ENCODE results near the gene PEAK1.

GRCh38 chr15:77060546-77060945 is 359.4 kb downstream of the PEAK1 start:
- TF ChIP-seq POLR2A (IDR thresholded peaks at IDR 0.05) (no peak), CTCF (IDR thresholded peaks at IDR 0.05) (no peak), POLR2AphosphoS5 (IDR thresholded peaks at IDR 0.05) (no peak), EP300 (IDR thresholded peaks at IDR 0.05; ENCODE audit: low read depth) (no peak)
